Measurements from ENCODE around the gene JPH2.
A peak's percentile ranks its signal among the peaks of the same experiment; 100 is the strongest.

The JPH2 gene

DNA sequence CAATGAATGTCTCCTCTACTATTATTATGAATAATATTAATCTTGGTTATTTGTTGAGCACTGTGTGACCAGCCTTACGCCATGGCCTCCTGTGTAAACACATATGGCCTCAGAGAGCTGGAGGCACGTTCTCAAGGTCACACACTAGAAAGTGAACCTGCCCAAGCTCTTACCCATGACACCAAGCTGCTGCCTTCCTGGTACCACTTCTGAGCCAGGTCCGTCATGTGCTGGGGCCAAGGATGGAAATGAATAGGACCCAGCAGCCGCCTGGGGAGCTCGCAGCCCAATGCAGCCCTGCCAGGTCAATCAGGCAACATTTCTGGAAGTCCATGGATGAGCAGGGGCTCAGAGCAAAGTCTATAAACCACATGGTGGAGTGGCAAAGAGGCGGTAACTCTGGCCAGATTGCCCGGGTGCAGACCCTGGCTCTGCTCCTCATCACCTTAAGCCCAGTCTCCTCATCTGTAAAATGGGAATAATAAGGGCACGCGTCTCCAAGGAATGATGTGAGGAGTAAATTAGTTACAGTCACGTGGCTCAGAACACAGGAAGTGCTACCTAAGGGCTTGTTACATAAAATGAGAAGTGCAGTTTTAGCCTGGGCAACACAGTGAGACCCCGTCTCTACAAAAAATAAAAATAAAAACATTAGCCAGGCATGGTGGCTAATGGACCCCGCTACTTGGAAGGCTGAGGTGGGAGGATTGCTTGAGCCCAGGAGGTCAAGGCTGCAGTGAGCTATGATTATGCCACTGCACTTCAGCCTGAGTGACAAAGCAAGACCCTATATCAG is 61.5 kb downstream of the JPH2 start:
- no peak for DNase-seq (ENCODE audit: low read depth, low spot score)

DNA sequence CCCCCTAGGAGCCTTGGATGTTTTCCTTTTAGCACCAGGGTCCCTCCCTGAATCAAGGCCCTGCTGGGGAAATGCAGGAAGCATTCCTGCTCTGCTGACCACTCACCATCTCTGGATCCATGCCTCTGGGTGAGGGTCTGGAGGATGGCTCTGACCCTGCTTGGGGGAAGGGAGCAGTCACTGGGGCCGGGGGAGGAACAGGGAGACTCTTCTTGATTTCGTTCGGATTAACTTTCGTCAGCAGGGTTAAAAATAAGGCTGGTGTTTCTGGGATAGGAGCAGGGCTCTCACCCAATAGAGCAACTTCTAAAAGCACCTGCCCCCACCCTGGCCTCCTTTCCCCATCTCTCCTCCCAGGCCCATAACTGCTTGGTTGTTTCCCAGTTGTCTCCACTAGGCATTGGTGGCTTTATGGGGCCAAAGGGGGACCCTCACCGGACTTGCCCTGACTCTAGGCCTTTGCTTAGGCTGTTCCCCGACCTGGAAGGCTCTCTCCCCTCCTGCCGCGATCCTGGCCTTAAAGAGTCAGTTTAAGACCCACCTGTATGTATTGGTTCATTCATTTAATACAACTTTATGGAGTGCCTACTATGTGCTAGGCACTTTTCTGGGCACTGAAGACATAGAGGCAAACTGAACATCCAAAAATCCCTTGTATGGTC is 63.0 kb downstream of the JPH2 start:
- no peak for DNase-seq (ENCODE audit: low read depth, low spot score)

DNA sequence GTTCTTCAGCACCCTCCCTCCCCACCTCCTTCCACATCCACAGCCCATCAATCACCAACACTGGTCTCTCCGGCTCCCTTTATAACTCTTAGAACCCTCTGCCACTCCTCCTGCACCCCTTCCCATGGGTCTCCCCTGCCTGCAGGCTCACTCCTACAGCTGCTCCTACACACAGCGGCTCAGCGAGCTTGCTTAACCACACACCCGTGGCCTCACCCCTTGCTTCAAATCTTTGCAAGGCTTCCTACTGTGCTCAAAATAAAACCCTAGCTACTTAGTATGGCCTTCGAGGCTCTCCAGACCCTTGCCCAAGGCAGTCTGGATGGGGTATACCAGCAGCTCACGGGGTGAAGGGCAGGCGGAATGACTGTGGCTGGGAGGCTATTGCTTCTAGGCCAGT is 63.7 kb downstream of the JPH2 start:
- no peak for DNase-seq (ENCODE audit: low read depth, low spot score)

DNA sequence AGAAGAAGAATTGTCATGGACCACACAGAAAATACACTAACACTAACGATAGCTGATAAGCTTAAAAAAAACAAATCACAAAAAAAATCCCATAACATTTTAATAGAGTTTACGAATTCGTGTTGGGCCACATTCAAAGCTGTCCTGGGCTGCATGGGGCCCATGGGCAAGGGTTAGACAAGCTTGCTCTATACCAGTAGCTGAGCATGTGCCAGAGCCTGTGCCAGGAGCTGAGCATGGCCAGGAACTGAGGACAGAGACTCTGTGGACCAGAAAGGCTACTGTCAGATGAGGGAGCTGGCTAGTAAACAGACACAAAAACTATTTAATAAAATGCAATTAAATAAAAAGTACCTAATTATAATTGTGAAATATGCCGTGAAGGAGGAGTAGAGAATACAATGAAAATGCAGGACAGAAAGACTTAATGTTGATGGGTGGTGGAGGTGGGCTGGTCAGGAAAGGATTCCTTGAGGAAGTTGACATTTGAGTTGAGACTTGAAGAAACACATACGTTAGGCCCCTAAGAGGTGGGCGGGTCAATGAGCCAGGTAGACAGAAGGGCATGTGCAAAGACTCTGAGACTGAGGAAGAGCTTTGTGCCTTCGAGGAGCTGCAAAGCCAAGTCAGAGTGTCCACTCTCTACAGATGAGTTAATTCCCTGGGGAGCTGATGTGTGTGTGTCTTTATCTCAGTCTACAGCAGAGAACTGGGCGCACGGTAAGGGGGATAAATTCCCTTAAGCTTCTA is 66.1 kb downstream of the JPH2 start:
- no peak for DNase-seq (ENCODE audit: low read depth, low spot score)

DNA sequence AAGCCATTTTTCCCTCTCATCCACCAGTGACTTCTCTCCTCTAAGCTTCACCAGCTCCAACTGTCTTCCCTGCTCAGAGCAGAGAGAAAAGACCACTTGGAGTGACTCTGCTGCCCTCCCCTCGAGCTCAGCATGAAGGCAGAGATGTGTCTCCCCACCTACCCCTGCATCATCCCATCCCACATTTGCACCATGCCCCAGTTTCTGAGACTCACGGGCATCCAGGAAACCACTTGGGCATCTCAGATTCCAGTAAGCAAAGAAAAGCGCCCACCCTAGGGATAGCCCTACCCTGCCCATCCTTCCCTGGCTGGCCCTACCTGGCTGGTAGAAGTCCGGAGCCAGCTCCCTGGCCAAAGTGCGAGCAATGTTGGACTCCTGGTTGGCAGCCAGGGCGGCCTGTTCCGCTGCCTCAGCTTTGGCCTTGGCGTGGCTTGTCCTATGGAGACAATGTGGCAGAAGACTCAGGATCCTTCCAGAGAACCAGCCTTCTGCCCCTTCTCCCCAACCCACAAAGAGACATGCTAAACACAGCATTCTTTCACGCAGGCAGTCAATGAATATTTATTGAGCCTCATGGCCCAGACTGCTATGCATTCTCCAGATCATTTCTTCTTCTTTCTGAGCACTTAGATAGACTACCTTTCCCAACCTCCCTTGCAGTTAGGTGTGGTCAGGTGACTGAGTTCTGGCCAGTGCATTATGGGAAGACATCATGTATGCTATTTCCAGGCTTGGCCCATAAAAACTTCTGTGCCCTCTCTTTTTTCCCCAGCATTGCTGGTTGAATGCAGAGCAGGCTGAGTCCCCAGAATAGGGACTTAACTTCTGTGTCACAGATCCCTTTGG is 68.6 kb downstream of the JPH2 start:
- no peak for DNase-seq (ENCODE audit: low read depth, low spot score)

DNA sequence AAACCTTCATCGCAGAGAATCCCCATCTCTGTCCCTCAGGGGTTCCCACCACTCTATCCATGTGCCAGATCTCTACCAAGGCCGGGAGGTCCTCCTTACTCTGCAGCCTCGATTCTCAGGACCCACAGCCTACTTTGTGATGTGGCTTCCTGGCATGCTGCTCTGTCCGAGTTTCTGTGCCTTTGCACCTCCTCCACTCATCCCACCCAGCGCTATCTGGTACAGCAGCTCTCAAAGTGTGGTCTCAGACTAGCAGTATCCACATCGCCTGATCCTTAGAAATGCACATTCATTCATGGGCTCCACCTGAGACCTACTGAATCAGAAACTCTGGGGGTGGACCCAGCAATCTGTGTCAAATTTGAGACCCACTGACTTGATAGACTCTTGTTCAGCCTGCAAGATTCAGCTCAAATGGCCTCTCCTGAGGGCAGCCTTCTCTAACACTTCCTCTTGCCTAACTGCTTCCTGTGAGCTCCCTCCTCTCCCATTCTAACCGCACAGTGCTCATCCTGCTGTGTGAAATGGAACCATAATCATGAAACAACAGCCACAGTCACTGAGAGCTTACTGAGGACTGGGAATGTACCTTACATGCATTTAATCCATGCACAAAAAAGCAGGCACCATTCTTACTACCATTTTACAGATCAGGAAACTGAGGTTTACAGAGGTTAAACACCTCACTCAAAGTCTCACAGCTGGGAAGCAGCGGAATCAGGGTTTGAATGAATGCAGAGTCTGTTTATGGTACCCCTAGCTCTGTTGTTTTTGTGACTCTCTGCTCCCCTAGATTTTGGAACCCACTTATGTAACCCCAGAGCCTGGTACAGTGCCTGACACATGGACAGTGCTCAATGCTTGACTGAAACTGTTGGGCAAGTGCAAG is 69.4 kb downstream of the JPH2 start:
- no peak for DNase-seq (ENCODE audit: low read depth, low spot score)

DNA sequence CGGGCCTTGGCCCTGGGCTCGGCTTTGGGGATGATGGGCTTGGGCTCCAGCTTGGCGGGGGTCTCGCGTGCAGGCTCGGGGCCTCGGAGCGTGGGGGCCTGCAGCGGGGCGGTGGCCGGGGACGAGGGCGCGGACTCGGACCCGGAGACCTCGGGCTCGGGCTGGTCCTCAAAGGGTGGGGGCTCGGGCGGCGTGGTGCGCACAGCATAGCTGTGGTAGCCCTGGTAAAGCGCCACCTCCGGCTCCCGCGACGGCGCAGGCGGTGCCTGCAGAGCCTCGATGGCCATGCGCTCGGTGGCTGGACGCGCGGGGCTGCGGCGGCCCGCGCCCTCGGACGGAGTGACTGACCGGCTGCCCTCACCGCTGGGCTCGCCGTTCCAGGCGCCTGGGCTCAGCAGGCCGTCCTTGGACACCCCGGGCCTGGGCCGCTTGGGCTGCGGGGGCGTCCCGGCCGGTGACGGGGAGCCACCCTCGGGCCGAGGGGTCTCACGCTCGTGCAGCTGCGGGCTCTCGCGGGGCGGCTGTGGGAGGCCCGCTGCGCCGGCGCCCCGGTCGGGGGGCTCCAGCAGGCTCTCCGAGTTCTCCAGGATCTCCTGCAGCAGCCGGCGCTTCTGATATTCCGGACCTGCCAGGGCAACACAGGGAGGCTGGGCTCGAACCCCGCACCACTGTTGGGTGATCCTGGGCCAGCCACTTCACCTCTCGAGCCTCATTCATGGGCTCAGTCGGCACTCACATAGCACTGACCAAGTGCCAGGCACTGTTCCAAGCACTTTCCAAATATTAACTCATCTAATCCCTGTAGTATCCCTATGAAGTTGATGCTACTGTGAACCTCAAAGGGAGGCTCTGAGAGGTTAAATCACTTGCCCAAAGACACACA is 71.0 kb downstream of the JPH2 start:
- no peak for DNase-seq (ENCODE audit: low read depth, low spot score)

DNA sequence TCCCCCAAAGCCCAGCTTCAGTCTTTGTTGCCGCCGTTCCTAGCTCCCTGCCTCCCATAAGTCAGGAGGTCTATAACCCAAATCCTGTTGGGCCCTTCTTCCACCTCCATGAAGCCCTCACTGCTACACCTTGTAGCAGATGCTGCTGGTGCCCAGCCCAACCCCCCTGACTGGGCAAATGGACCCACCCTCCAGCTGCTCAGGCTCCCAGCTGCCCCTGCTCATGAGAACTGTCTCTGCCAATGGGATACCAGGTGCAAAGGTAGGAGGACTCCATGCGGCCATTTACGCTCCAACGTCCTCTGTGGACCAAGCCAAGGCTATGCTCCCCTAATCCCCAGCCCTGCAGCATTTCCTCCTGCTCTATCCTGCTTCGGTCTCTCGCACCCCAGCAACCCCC is 71.8 kb downstream of the JPH2 start:
- DNase-seq (ENCODE audit: low read depth, low spot score), result no peak

DNA sequence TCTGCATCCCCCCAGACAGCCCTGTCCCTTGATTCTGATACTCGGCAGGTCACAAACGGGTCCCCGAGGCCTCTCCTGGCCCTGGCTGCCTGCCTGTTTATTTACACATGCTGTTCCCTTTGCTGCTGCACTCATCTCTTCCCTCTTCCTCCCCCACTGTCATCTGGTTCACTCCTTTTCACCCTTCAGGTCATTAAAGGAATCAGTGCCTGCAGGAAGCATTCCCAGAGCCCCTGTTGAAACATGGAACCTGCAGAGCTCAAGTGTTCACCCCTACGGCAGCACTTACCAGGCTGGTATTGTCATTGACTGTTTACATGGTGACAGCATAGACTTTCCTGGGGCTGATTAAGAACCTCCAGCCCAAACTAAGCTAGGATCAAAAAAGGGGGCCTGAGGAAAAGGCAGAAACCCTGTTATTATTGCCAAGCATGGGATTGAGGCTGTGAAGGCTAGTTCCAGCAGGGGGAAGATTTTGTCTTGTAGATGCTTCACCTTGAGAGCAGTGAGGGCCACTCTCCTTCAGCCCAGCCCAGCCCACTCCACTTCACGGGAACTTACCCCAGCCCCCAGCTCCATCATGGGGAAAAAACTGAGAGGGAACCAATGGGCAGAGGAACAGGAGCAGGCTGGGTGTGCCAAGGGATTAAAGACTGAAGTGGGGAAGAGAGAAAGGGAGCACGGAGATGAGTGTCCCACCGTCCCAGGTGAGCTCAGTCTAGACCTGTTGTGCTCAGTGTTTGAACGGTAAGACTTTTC is 73.2 kb downstream of the JPH2 start:
- DNase-seq (ENCODE audit: low read depth, low spot score), result no peak

DNA sequence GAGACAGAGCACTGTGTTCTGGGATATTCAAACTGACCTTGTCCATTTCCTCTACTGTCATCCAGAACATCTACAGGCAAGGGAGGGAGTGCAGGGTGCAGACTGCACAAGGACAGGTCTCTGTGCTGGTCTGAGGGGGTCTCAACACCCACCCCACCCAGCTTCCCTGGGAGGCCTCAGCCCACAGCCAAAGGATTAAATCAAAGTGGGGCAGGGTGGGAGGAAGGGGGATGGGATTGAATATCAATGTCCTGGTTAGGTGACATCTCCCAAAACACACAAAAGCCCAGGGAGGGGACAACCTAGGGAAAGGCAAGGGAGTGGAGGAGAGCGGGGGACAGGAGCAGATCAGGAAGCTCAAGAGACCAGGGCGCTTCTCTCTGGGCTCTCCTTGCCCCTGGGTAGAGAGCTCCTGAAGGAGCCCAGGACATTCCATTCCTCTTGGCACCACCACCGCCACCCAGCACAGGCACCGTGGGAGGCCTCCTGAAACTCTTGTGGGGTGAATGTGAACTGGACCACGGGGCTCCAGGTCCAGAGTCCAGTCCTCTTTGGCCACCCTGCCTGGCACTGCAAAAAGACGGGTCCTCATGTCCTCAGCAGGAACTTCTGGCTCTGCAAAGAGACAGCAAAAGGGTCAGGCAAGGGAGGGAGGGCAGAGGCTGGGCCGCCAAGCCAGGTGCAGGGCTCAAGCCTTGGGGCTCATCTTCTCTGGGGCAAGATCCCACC is 73.9 kb downstream of the JPH2 start:
- no peak for DNase-seq (ENCODE audit: low read depth, low spot score)

DNA sequence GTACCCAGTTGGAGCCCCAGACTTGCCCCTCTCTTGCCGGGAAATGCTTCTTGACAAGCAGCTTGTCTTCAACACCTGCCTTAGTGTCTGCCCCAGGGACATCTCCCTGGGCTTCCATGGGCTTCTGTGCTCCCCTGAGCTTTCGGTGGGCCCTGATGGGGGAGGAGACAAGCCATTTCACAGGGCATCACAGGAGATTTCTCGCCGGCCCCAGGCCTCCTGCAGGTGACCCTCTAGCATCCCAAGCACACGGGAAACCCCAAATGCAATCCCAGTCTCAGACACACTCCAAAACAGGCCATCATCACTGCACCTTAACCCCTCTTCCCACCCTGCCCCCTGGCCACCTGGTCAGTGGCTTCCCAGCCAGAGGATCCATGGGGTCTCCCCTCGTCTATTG is 74.5 kb downstream of the JPH2 start:
- no peak for DNase-seq (ENCODE audit: low read depth, low spot score)

DNA sequence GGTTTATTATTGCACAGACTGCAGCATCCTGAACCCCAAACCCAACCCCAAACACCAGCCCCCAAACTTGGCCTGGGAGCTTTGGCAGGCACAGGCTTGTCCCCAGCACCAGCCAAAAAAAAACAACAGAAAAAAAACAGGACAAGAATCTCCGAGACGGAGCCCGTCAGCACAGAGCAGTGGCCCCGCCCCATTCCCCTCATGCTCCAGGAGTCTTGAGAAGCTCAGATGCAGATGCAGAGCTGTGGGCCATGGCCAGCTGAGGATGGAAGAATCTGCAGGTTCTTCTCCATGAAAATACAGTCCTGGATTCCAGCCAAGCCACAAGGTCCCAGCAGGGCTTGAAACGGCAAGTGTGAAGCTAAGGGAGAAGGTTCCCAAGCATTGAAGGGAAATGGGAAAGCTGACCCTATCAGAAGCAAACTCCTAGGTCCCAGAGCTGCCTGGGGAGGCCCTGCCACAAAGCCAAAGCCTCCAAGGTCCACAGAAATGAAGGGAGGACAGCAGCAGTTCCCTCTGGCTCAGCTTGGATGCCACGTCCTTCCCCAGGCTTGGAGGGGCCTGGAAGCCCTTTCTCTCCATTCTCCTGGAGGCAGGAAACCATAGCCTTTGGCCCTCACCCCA is 75.2 kb downstream of the JPH2 start:
- DNase-seq (ENCODE audit: low read depth, low spot score), result peak; percentile 55

DNA sequence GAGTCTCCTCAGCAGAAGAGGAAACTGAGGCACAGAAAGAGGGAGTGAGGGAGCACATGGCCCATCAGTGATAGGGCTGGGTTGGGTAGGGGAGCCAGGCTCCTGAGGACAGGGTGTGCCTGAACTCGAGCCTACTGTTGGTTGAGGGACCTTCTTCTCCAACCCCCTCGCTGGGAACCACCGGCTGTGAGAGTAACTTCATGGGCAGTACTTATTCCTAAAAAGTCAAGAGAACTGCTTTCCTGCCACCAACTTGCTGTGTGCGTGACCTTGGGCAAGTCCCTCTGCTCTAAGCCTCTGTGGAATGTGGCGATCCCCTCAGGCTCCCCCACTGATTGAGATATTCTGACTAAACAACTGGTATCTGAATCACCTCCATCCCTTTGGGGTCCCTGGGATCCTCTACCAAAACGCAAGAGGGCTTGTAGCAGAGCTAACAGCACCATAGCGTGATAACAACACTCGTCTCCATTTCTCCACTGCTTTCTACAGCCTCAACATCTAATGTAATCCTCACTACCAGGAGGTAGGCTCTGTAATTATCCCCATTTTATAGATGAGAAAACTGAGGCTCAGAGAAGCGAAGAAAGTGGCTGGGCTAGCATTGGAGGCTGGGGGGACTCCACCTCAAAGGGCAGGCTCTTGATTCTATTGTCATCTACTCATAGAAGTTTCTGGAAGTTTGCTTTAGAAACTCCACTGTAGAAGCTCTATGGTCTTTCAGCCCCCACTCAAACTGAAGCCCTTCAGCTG is 76.0 kb downstream of the JPH2 start:
- no peak for DNase-seq (ENCODE audit: low read depth, low spot score)

DNA sequence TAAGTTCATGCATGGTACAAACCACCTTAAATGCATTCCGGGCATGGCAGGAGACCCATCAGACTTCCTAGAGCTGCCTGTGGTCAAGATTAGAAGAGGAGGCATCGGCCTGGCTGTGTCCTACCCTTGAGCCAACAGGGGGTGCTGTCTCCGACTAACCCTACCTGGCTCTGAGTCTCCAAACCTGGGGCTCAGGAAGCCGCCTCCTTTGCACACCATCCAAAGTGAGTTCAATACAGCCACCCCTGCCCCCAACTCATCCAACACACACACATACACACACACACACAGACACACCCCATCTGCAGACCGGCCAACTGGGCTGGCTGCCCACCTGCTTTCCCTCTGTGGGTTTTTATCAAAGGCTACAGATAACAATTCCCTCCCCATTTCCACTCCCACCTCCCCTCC is 77.0 kb downstream of the JPH2 start:
- peak; percentile 50 for DNase-seq (ENCODE audit: low read depth, low spot score)

DNA sequence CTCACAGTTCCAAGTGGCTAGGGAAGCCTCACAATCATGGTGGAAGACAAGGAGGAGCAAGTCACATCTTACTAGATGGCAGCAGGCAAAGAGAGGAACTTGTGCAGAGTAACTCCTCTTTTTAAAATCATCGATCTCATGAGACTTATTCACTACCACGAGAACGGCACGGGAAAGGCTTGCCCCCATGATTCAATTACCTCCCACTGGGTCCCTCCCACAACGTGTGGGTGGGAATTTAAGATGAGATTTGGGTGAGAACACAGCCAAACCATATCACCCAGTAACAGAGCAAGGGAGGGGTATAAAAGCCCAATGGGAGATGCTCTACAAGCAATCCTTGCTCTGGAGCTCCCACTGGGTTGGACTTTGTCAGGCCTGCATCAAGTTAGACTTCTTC is 80.4 kb downstream of the JPH2 start:
- DNase-seq (ENCODE audit: low read depth, low spot score), result no peak

DNA sequence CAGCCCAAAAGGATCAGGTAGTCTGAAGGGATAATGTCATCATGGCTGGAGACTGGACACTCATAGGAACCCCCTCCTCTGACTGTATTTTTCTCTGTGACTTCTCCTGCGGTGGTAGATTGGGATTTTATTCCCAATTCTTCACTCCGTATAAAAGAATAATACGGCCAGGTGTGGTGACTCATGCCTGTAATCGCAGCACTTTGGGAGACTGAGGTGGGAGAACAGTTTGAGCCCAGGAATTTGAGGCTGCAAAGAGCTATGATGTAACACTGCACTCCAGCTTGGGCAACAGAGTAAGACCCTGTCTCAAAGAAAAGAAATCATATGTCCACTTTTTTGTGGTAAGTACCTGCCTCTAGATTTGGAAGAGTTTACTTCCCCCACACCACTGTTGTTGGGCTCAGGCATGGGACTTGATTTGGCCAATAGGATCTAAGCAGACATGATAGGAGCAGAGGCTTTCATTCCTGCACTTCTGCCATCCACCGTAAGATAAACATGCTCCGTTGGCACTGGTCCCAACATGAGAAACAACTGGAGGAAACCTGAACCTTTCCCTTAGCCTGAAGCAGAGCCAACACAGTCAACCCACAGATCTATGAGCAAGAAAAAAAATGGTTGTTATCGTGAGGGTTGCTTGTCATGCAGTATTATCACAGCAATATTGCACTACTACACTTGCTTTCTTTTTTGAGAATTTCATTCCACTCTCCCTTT is 82.0 kb downstream of the JPH2 start:
- DNase-seq (ENCODE audit: low read depth, low spot score), result peak; percentile 46
